GM21526 (cell line): Measurements from ENCODE around the gene MBNL2.

Source experiments
- ATAC-seq: cut with Tn5 transposase; IDR thresholded peaks from one replicate; pipeline ENCODE4 v1.9.1; 2021; ENCODE audit warnings: moderate library complexity; ENCODE audit not compliant: unreplicated experiment, low FRiP score

Gene MBNL2

GRCh38 chr13:97249093-97249795 is 27.1 kb downstream of the MBNL2 start:
- ATAC-seq: no peak

- no peak for ATAC-seq
These were observed 27.8 kb downstream of the MBNL2 start for GRCh38 chr13:97249796-97250495.

GRCh38 chr13:97250560-97250959 is 28.4 kb downstream of the MBNL2 start:
- ATAC-seq: no peak

- no peak for ATAC-seq
These were observed 30.6 kb downstream of the MBNL2 start for GRCh38 chr13:97252735-97253134.

- no peak for ATAC-seq
These were observed 31.6 kb downstream of the MBNL2 start for GRCh38 chr13:97253581-97254293.

- no peak for ATAC-seq
These were observed 32.7 kb downstream of the MBNL2 start for GRCh38 chr13:97254816-97255215.

GRCh38 chr13:97255515-97256021 is 33.4 kb downstream of the MBNL2 start:
- no peak for ATAC-seq

GRCh38 chr13:97256343-97256783 is 34.2 kb downstream of the MBNL2 start:
- ATAC-seq: no peak

- ATAC-seq: no peak
These were observed 35.2 kb downstream of the MBNL2 start for GRCh38 chr13:97257228-97257755.

- peak; percentile 65 for ATAC-seq
These were observed 36.0 kb downstream of the MBNL2 start for GRCh38 chr13:97257800-97258799.

- no peak for ATAC-seq
These were observed 36.7 kb downstream of the MBNL2 start for GRCh38 chr13:97258801-97259200.

GRCh38 chr13:97259410-97259797 is 37.3 kb downstream of the MBNL2 start:
- no peak for ATAC-seq

GRCh38 chr13:97259798-97260714 is 37.9 kb downstream of the MBNL2 start:
- ATAC-seq: no peak

GRCh38 chr13:97261254-97262005 is 39.3 kb downstream of the MBNL2 start:
- no peak for ATAC-seq

- ATAC-seq: no peak
These were observed 39.9 kb downstream of the MBNL2 start for GRCh38 chr13:97262058-97262457.

- no peak for ATAC-seq
These were observed 41.0 kb downstream of the MBNL2 start for GRCh38 chr13:97263160-97263559.

GRCh38 chr13:97264663-97265062 is 42.5 kb downstream of the MBNL2 start:
- no peak for ATAC-seq

- ATAC-seq: no peak
These were observed 44.2 kb downstream of the MBNL2 start for GRCh38 chr13:97266332-97266731.
